Breast epithelium (tissue), 3 donors: ENCODE results near the gene SAFB.

ENCODE experiments used
- CTCF ChIP-seq, 3 donors: fragments of 450-650 bp; IDR thresholded peaks; one replicate each; pipeline ENCODE4 v1.5.1; 2016 to 2017; ENCODE audit warnings: antibody characterized with exemption in 3 of 3, mild to moderate bottlenecking in 3 of 3, moderate library complexity in 3 of 3
- POLR2A ChIP-seq: fragments of 450-650 bp; IDR thresholded peaks from one replicate; pipeline ENCODE4 v1.6.1; 2016; ENCODE audit warnings: antibody characterized with exemption, mild to moderate bottlenecking, moderate library complexity
- POLR2AphosphoS5 ChIP-seq, 3 donors: sonication (generic); formaldehyde crosslinking; IDR thresholded peaks; one replicate each; pipeline ENCODE4 v1.6.1; 2017; ENCODE audit warnings: antibody characterized with exemption in 3 of 3

- TF ChIP-seq CTCF (IDR thresholded peaks at IDR 0.05) (no peak), POLR2A (no peak), POLR2AphosphoS5 (IDR thresholded peaks at IDR 0.05) (no peak)
These were observed 74.4 kb downstream of the SAFB start for GRCh38 chr19:5697022-5697889.
